HUES48 (cell line): Measurements from ENCODE around the gene UFC1.

ENCODE experiments used
- H3K27ac ChIP-seq: one replicate; pipeline ENCODE4 v1.7.0; 2013; ENCODE audit warnings: low read depth, low read length, inconsistent platforms
- H3K27me3 ChIP-seq: 2 replicates; pipeline ENCODE4 v1.6.1; 2013; ENCODE audit warnings: mild to moderate bottlenecking, low read length; ENCODE audit not compliant: control insufficient read depth, insufficient read depth
- H3K36me3 ChIP-seq: 2 replicates; pipeline ENCODE4 v1.6.1; 2013; ENCODE audit warnings: low read length; ENCODE audit not compliant: control insufficient read depth, insufficient read depth
- H3K4me1 ChIP-seq: 2 replicates; pipeline ENCODE4 v1.6.1; 2013; ENCODE audit warnings: mild to moderate bottlenecking, low read length; ENCODE audit not compliant: control insufficient read depth, insufficient read depth
- H3K4me3 ChIP-seq: 2 replicates; pipeline ENCODE4 v1.5.1; 2013; ENCODE audit warnings: mild to moderate bottlenecking, low read depth, low read length
- H3K9ac ChIP-seq: 2 replicates; pipeline ENCODE4 v1.6.1; 2013; ENCODE audit warnings: mild to moderate bottlenecking, low read depth, low read length, moderate library complexity
- H3K9me3 ChIP-seq: 2 replicates; pipeline ENCODE4 v1.6.1; 2013; ENCODE audit warnings: low read length; ENCODE audit not compliant: control insufficient read depth, insufficient read depth

UFC1 gene

DNA sequence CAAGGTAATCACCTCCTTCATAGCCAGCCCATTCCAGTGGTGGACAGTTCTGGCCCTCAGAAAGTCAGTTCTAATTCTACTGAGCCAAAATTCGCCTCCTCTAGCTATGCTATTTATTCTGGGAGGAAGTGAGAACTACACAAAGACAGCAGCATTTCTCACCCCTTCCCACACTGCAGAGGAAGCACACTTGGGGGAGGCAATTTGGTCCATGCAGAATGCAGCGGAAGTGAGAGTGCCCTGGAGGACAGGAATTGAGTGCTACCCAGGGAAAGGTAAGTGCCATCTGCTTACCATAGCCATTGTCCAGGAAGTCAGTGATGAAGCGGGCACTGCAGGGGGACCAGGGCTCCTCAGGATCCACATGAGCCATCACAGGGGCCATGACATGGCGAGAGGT is 41.4 kb downstream of the UFC1 start:
- H3K36me3 ChIP-seq, result peaks cover 5% of the 10 kb centered on the region
- H3K27ac ChIP-seq, result no peak overlapping the region

DNA sequence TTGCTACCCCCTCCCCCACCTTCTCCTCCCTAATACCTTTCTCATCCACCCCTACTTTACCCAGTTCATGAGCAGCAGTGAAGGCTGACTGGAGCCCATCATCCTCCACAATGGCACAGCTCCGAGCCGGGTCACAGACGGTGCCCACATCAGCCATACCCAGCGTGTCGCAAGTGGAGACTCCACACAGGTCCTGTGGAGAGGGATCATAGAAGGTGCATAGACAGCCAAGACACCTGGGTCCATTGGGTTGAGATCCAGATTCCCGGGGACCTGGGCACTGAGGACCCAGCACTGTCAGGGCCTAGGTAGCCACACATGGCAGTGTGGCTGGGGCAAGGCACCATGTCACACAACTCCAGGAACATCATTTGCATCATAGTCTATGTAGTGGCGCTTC is 42.3 kb downstream of the UFC1 start:
- no peak overlapping the region for H3K9ac ChIP-seq
- no peak overlapping the region for H3K27ac ChIP-seq

More for the DNA sequence above, 41.4 kb downstream of the UFC1 start:
- no peaks in the 10 kb centered on the region for H3K27me3 ChIP-seq
- H3K4me1 ChIP-seq, result peaks cover 28% of the 10 kb centered on the region
- H3K9ac ChIP-seq, result no peak overlapping the region
- H3K4me3 ChIP-seq, result no peak overlapping the region
- no peaks in the 10 kb centered on the region for H3K9me3 ChIP-seq

GRCh38 chr1:161196521-161197451 is 43.0 kb downstream of the UFC1 start:
- no peak overlapping the region for H3K27ac ChIP-seq
- peaks cover 44% of the 10 kb centered on the region for H3K4me1 ChIP-seq
- no peaks in the 10 kb centered on the region for H3K36me3 ChIP-seq
- no peaks in the 10 kb centered on the region for H3K9me3 ChIP-seq
- H3K27me3 ChIP-seq, result no peaks in the 10 kb centered on the region
- no peak overlapping the region for H3K4me3 ChIP-seq
- H3K9ac ChIP-seq, result no peak overlapping the region

More for the DNA sequence above, 42.3 kb downstream of the UFC1 start:
- no peak overlapping the region for H3K4me3 ChIP-seq
- H3K4me1 ChIP-seq, result peaks cover 37% of the 10 kb centered on the region
- H3K36me3 ChIP-seq, result peaks cover 5% of the 10 kb centered on the region; the same call in 1 of the 2 replicates
- H3K9me3 ChIP-seq, result no peaks in the 10 kb centered on the region
- H3K27me3 ChIP-seq, result no peaks in the 10 kb centered on the region

- H3K27me3 ChIP-seq, result no peaks in the 10 kb centered on the region
- no peak overlapping the region for H3K9ac ChIP-seq
- no peak overlapping the region for H3K4me3 ChIP-seq
- H3K36me3 ChIP-seq, result no peaks in the 10 kb centered on the region
- H3K27ac ChIP-seq, result peak overlapping the region; percentile 5
- H3K4me1 ChIP-seq, result peaks cover 46% of the 10 kb centered on the region
- H3K9me3 ChIP-seq, result no peaks in the 10 kb centered on the region
These were observed 43.9 kb downstream of the UFC1 start for GRCh38 chr1:161197560-161198193.

- H3K4me1 ChIP-seq, result peaks cover 46% of the 10 kb centered on the region
- peak overlapping the region; percentile 32 for H3K27ac ChIP-seq
- peak overlapping the region; percentile 2; the same call in 1 of the 2 replicates for H3K4me3 ChIP-seq
- H3K9ac ChIP-seq, result 0 out of 2 replicates have a peak overlapping the region, but pooled peaks have one; percentile 0
- peaks cover 2% of the 10 kb centered on the region; the same call in 1 of the 2 replicates for H3K36me3 ChIP-seq
- H3K27me3 ChIP-seq, result no peaks in the 10 kb centered on the region
- H3K9me3 ChIP-seq, result no peaks in the 10 kb centered on the region
These were observed 44.6 kb downstream of the UFC1 start for GRCh38 chr1:161198194-161198896.

- no peaks in the 10 kb centered on the region for H3K9me3 ChIP-seq
- H3K9ac ChIP-seq, result 0 out of 2 replicates have a peak within 1 kb of the TSS, but pooled peaks have one; percentile 0
- peaks cover 8% of the 10 kb centered on the region for H3K36me3 ChIP-seq
- no peaks in the 10 kb centered on the region for H3K27me3 ChIP-seq
- H3K27ac ChIP-seq, result peak within 1 kb of the TSS; percentile 94
- peaks cover 46% of the 10 kb centered on the region for H3K4me1 ChIP-seq
- H3K4me3 ChIP-seq, result peak within 1 kb of the TSS; percentile 2; the same call in 1 of the 2 replicates
These were observed 45.2 kb downstream of the UFC1 start, which contains the start of gene ADAMTS4 for GRCh38 chr1:161198897-161199431. Gene ADAMTS4 (minus strand): TSS chr1:161199054. CDS start chr1:161198627, 427 bp downstream.

DNA sequence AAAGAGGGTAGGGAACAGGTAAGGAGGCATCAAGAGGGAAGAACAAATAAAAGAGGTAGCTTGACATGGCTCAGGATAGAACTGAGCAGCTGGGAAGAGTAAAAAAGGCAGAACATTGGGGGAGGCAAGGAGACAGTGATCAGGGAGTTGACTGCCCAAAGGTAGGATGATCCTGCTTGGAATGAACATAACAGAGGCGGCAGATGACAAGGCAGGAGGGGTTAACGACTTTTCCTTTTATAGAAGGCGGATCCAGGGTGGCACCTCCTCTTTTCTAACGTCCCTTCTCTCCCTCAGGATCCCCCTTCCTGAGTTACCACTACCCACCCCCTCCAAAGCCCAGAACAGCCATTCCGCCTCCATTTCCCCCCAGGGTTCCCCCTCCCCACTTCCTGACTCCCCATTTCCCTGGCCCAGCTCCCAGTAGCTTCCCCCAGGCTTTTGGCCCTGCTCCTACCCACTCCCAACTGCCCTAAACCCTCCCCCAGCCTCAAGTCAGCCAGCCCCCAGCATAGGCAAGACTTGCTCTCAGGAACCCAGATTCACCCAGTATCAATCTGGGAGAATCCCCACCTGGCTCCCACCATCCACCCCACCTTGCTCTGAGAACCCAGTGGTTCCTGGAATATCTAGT is 45.8 kb downstream of the UFC1 start:
- Histone ChIP-seq H3K36me3 (peaks cover 14% of the 10 kb centered on the region), H3K9ac (no peak overlapping the region), H3K9me3 (no peaks in the 10 kb centered on the region), H3K27me3 (no peaks in the 10 kb centered on the region), H3K4me1 (peaks cover 46% of the 10 kb centered on the region), H3K4me3 (peak overlapping the region; percentile 2; the same call in 1 of the 2 replicates), H3K27ac (peak overlapping the region; percentile 94)

GRCh38 chr1:161200421-161200991 is 46.7 kb downstream of the UFC1 start:
- peak overlapping the region; percentile 40; the same call in 1 of the 2 replicates for H3K9ac ChIP-seq
- no peak overlapping the region for H3K4me3 ChIP-seq
- H3K4me1 ChIP-seq, result peaks cover 46% of the 10 kb centered on the region

DNA sequence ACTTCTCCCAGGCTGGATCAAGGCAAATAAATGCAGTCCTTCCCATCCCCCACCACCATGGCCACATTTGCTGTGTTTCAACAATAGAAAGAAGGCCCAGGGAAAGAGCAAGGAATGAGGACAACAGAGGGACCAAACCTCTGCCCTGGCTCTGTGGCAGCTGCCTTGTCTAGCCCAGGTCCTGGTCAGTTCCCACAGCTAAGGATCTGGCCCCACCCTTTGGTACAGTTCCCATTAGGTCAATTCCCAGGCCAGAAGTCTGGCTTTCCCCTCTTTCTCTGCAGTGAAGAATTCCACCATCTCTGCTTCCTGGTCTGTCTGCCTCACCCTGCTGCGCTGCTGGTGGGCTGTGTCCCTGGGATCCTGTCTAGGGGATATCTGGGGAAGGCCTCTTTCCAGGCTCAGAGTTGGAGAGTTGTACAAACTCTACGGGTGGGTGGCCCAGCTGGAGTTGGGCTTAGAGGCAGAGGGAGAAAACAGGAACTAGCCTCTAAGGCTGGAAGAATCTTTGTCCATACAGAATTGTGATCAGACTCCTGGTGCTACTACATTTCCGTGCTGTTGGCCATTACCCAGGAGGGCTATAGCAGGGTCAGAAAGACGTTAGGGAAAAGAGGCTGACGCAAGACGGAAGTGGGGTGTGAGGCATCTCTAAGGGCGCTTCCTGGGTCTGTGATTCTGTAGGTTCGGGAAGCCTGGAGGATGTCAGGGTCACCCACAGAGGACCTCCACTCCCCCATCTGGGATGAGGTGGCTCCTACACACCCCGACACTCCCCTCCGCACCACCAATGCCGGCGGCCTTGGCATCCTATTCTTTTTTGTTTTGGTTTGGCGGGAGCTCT is 47.4 kb downstream of the UFC1 start:
- Histone ChIP-seq H3K4me3 (0 out of 2 replicates have a peak overlapping the region, but pooled peaks have one; percentile 3), H3K36me3 (peaks cover 28% of the 10 kb centered on the region), H3K9ac (peak overlapping the region; percentile 55), H3K9me3 (no peaks in the 10 kb centered on the region), H3K27ac (peak overlapping the region; percentile 94), H3K27me3 (no peaks in the 10 kb centered on the region), H3K4me1 (peaks cover 46% of the 10 kb centered on the region)

More at GRCh38 chr1:161200421-161200991, 46.7 kb downstream of the UFC1 start:
- Histone ChIP-seq H3K9me3 (no peaks in the 10 kb centered on the region), H3K27me3 (no peaks in the 10 kb centered on the region), H3K27ac (peak overlapping the region; percentile 94), H3K36me3 (peaks cover 21% of the 10 kb centered on the region)
